Hepatic stellate cell (primary cell): Measurements from ENCODE around the gene HAUS2.
"Not testable (repeated sequence)": the region's sequence is repeated elsewhere in the genome, so short reads cannot be mapped to it uniquely, and the experiment has no call there.

Source experiments
- DNase-seq: peaks from one replicate; pipeline ENCODE4 v3.0.0; 2011; ENCODE audit warnings: low spot score

Gene HAUS2

GRCh38 chr15:42576040-42576594, 27.5 kb downstream of the HAUS2 start:
- no peak for DNase-seq

- DNase-seq = no peak
Observed at GRCh38 chr15:42576776-42577175, 28.1 kb downstream of the HAUS2 start.

- DNase-seq = peak; percentile 49
Observed at GRCh38 chr15:42577514-42578031, 28.9 kb downstream of the HAUS2 start.

- DNase-seq = no peak
Observed at GRCh38 chr15:42578984-42579537, 30.4 kb downstream of the HAUS2 start.

- DNase-seq = peak; percentile 75
Observed at GRCh38 chr15:42581272-42581730, 32.7 kb downstream of the HAUS2 start.

GRCh38 chr15:42582569-42583375, 34.1 kb downstream of the HAUS2 start:
- DNase-seq = no peak

GRCh38 chr15:42584031-42584765, 35.6 kb downstream of the HAUS2 start:
- no peak for DNase-seq

GRCh38 chr15:42590619-42591237, 42.1 kb downstream of the HAUS2 start:
- DNase-seq = no peak

GRCh38 chr15:42591238-42591934, 42.7 kb downstream of the HAUS2 start:
- peak; percentile 60 for DNase-seq

GRCh38 chr15:42592716-42593115, 44.1 kb downstream of the HAUS2 start:
- DNase-seq = no peak

- DNase-seq = no peak
Observed at GRCh38 chr15:42593143-42593542, 44.5 kb downstream of the HAUS2 start.

GRCh38 chr15:42594095-42594494, 45.5 kb downstream of the HAUS2 start:
- no peak for DNase-seq

- no peak for DNase-seq
Observed at GRCh38 chr15:42595626-42596240, 47.1 kb downstream of the HAUS2 start.

- DNase-seq = not testable (repeated sequence)
Observed at GRCh38 chr15:42601316-42601715, 52.7 kb downstream of the HAUS2 start.

GRCh38 chr15:42602501-42602900, 53.9 kb downstream of the HAUS2 start:
- no peak for DNase-seq

GRCh38 chr15:42603978-42604377, 55.3 kb downstream of the HAUS2 start:
- DNase-seq = no peak

- no peak for DNase-seq
Observed at GRCh38 chr15:42604894-42605744, 56.5 kb downstream of the HAUS2 start.

- no peak for DNase-seq
Observed at GRCh38 chr15:42605796-42606195, 57.2 kb downstream of the HAUS2 start.

- DNase-seq = no peak
Observed at GRCh38 chr15:42608110-42608531, 59.5 kb downstream of the HAUS2 start.
